ENCODE measurements around the gene TBCD.
"Not testable (repeated sequence)": the region's sequence is repeated elsewhere in the genome, so short reads cannot be mapped to it uniquely, and the experiment has no call there.

TBCD gene

DNA sequence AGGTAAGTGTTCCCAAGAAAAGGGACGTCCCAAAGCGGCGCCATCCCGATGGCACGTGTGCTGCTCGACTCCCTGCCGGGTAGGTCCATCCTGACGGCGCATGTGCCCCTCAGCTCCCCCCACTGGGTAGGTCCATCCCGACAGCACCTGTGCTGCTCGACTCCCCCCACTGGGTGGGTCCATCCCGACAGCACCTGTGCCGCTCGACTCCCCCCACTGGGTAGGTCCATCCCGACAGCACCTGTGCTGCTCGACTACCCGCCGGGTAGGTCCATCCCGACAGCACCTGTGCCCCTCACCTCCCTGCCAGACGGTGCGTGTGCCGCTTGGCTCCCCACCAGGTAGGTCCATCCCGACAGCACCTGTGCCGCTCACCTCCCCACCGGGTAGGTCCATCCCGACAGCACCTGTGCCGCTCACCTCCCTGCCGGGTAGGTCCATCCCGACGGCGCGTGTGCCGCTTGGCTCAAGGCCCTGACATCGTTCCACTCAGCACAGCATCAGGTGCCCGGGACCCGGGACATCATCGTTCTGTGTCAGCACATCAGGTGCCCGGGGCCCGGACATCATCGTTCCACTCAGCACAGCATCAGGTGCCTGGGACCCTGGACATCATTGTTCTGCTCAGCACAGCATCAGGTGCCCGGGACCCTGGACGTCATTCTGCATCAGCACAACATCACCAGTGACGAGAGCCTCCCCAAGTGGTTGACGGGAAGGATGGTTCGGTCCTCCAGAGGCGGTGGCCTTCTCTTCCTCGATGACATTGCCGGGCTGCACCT is 22.2 kb upstream of the TBCD start:
- ATAC-seq (no peak), DNase-seq (no peak)

DNA sequence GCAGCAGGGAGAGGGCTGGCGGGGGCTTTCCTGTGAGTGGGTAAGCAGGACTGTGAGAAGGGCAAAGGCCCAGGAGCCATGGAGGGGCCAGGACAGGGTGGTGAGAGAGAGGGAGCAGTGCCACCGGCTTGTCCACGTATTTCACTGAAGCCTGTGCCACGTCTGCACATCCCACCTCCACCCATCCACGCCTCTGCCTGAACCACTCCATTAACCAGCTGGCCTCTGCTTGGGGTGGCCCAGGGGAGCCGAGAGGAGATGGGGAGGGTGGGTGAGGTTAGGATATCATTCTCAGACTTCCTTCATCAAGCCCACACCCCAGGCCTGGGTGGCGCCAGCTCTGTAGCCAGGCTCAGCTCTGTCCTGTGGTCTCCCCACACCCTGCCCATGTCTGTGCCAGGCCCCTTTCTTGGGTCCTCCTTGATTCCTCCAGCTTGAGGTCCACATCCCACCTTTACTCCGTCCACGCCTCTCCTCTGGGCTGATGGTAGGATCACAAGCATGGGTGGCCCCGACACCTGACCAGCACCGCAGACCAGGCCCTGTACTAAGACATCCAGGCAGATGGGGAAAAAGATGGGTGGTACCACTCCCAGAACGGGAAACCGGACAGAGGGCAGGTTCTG is 19.6 kb upstream of the TBCD start:
- ATAC-seq (no peak), DNase-seq (no peak)

DNA sequence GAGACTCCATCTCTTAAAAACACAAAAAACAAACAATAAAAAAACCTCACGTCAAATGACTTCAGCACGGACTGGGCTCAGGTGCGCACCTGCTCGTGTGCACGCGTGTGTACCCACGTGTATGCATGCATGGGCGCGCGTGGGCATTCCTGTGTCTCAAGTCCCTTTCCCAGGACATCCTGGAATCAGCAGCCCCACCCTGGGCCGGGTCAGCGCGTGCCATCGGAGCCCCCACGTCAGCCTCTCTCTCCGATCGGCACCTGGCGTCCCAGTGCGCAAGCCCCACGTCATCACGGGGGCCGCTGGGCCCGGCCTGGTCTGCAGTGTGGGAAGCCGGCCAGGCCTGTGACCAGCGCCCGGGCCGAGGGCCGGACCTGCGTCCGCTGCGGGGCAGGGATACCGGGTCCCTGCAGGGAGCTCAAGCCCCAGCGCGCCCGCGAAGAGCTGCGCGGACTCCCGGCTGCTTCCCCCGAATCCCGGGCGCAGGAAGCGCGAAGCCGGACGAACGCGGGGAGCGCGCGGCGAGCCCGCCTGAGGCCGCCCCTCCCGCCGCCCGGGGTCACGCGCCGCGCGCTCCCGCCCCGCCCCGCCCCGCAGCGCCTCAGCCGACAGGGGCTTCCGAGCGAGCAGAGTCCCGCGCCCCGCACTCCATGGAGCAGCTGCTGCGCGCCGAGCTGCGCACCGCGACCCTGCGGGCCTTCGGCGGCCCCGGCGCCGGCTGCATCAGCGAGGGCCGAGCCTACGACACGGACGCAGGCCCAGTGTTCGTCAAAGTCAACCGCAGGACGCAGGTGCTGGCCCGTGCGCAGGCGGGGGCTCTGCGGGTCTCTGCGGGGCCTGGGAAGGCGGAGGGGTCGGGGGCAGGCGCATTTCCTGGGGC is 16.6 kb upstream of the TBCD start, which contains the start of gene FN3K:
Gene FN3K (plus strand): TSS at position 629 of the 880 bp plus-strand sequence. CDS start 22 bp downstream, at position 651.
- peak; percentile 31 for DNase-seq

DNA sequence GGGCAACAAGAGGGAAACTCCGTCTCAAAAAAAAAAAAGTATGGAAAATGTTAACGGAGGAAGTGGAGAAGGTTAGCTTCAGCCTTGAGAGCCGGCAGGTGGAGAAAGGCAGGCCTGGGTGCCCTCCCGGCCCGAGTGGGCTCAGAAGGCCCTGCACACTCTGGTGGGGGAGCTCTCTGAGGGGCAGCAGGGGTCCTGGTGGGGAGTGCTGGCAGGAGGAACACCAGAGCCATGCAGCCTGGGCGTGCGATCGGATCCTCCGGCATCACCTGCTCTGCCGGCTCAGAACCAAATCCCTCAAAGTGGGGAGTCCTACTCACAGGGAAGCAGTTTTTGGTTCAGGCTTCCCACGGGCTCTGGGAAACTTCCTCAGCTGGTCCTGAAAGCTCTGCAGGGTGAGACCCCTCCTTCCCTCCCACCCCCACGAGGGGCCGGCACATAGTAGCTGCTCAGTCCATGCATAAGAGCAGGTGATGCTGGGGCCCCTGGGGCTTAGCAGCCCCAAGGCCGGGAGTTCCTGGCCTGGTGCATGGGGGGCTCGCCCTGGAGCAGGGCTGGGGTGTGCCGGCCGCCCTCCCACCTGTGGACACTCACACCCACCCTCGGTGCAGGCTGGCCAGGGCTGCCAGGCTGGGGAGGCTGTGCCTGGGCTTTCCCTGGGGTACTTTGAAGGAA is 15.2 kb upstream of the TBCD start:
- DNase-seq, result no peak
- no peak for ATAC-seq

More for the DNA sequence above, 16.6 kb upstream of the TBCD start, which contains the start of gene FN3K:
- peak; percentile 50 for ATAC-seq

DNA sequence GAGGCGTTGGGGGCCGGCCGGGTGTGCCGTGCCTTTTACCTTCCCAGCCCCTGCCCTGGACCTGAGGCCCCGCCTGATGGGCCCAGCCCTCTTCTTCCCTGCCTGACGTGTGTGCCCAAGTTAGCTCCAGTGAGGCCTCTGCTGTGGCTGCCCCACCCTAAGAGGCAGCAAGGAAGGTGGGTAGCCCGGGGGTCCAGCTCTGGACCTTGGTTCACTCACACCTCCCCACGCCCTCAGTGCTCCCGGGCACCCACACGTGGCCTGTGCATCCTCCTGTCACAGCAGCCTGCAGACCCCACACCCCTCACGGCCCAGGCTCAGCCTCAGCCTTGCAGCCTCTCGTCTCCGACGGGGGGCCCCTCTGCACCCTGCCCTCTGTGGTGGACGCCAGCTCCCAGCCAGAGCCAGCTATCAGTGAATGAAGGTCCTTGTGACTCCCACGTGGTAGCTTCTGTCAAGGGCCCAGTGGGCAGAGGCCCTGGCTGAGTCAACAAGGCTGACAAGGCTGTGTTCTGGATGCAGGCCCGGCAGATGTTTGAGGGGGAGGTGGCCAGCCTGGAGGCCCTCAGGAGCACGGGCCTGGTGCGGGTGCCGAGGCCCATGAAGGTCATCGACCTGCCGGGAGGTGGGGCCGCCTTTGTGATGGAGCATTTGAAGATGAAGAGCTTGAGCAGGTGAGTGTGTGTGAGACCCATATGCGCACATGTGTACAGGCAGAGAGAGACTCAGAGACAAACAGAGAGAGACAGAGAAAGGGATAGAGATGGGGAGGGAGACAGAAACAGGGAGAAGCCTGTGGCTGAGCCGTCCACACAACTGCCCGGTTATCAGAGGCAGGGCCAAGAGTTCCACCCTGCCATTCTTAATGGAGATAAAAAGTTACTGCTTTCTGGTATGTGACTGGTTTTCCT is 13.6 kb upstream of the TBCD start:
- DNase-seq, result no peak
- ATAC-seq, result no peak

DNA sequence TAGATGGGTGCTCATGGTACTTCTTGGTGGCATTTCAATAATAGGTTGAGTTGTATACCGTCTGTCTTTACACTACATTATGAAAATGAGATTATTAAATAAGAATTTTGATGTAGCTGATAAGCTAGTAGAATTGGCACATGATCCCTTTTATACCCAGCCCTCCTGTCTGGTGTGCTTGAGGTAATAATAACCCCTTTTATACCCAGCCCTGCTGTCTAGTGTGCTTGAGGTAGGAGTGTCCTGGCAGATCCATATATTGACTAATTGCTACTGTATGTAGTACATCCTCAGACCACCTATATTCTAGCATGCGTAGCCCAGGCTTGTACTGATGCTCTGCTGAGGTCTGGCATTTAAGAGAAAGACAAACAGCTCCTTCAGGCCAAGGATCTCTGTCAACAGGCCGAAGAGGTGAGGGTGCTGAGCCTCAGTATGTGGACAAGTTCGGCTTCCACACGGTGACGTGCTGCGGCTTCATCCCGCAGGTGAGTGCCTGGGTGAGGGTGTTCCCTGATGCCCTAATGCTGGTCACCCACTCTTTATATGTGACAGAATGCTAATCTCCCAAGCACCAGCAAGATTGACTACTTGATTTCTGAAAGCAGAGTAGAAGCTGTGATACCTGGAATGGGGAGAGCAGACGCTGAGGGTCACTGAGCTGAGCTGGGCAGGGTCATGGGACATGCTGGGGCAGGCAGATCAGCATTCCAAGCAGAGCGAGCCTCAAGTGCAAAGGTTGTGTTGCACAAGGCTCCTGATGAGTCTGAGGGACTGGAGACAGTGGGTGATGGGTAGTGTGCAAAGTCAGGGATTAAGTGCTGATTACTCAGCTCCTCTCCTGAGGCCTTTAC is 10.7 kb upstream of the TBCD start:
- ATAC-seq (no peak), DNase-seq (no peak)

DNA sequence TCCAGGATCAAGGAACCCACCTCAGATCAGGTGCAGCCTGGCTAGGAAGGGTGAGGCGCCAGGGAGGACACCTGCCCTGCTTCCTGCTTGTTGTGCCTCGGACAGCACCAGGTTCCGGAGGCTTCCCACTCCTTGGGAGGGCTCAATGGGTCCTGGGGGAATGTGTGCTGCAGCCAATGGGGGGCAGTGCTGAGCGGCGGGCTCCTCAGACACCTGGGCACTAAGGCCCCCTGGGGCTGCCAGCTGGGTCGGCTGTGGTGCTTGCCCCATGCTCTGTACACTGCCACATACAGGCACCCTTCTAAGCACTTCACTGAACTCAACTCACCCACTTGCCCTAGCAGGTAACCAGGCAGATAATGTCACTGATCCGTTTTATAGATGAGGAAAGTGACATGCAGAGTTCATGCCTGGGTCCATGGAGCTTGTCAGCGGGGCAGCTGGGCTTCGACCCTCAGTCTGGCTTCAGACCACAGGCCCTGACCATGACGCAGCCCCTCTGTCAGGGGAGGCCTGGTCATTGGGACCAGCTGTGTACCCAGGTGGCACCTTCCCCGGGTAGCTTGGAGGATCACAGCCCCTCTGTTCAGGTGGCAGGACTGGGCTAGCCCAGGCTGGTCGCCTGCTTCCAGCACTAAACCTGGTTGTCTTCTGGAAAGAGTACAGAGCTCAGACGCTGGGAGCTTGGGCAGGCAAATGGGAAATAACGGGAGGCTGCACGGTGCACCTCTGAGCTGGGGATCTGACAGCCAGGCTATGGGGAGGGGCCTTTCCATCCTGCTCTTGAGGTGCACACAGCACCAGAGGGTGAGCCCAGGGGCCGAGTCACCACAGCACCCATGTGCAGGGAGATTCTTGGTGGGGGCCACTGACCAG is 8.3 kb upstream of the TBCD start:
- DNase-seq (no peak), ATAC-seq (no peak)

DNA sequence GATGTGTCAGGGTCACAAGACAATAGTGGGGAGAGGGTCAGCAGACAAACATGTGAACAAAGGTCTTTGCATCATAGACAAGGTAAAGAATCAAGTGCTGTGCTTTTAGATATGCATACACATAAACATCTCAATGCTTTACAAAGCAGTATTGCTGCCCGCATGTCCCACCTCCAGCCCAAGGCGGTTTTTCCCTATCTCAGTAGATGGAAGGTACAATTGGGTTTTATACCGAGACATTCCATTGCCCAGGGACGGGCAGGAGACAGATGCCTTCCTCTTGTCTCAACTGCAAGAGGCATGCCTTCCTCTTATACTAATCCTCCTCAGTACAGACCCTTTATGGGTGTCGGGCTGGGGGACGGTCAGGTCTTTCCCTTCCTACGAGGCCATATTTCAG is 7.1 kb upstream of the TBCD start:
- ATAC-seq, DNase-seq: not testable (repeated sequence)

DNA sequence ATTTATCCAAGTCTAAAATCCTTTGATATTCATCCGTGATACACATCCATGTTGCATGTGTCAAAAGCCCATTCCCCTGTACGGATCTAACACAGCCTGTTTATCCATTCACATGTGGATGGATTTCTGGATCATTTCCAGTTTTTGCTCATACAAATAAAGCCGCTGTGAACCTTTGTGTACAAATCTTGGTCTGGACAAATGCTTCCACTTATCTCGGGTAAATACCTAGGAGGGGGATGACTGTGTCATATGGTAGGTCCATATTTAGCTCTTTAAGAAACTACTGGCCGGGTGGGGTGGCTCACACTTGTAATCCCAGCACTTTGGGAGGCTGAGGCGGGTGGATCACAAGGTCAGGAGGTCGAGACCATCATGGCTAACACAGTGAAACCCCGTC is 6.3 kb upstream of the TBCD start:
- ATAC-seq (no peak), DNase-seq (no peak)

DNA sequence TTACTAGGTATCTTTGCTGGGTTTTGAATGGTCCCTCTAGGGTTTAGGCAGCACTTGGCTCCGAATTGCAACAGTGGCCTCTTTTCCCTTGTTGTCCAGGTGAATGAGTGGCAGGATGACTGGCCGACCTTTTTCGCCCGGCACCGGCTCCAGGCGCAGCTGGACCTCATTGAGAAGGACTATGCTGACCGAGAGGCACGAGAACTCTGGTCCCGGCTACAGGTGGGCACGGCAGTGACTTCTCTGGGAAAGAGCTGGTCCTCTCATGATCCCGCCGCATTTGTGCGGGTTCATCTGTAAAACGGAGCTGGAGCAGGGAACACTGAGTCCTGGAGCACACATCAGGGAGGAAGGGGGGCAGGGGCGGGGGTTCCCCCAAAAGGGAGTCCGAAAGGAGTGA is 3.1 kb upstream of the TBCD start:
- ATAC-seq (no peak), DNase-seq (no peak)

DNA sequence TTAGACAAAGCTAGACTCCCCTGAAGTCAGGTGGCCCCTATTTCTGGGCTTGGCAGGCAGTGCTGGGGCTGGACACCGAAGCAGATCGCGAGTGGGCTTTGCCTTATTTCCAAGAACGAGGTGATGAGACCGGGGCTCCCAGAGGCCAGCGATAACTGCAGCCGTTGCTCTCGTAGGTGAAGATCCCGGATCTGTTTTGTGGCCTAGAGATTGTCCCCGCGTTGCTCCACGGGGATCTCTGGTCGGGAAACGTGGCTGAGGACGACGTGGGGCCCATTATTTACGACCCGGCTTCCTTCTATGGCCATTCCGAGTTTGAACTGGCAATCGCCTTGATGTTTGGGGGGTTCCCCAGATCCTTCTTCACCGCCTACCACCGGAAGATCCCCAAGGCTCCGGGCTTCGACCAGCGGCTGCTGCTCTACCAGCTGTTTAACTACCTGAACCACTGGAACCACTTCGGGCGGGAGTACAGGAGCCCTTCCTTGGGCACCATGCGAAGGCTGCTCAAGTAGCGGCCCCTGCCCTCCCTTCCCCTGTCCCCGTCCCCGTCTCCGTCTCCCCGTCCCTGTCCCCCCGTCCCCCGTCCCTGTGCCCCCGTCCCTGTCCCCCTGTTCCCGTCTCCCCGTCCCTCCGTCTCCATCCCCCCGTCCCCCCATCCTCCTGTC is 1.5 kb upstream of the TBCD start:
- ATAC-seq, result no peak
- no peak for DNase-seq

DNA sequence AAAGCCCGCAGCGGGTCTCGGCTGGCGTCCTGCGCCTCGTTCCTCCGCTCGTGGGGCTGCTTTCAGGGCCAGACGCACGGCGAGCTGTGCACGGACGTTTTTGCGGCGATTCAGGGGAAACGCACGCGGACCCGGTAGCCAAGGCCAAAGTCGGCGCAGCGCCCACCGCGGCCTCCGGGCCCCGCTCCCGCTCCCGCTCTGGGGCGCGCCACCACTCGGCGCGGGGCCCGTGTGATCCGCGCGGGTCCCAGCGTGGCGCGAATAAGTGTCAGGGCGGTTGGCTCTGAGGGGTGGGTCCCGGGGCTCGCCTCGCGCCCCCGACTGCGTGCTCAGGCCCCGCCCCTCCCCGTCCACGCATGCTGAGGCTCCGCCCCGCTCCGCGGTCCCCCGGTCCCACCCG is 694 bp upstream of the TBCD start:
- DNase-seq (no peak), ATAC-seq (peak; percentile 50)

DNA sequence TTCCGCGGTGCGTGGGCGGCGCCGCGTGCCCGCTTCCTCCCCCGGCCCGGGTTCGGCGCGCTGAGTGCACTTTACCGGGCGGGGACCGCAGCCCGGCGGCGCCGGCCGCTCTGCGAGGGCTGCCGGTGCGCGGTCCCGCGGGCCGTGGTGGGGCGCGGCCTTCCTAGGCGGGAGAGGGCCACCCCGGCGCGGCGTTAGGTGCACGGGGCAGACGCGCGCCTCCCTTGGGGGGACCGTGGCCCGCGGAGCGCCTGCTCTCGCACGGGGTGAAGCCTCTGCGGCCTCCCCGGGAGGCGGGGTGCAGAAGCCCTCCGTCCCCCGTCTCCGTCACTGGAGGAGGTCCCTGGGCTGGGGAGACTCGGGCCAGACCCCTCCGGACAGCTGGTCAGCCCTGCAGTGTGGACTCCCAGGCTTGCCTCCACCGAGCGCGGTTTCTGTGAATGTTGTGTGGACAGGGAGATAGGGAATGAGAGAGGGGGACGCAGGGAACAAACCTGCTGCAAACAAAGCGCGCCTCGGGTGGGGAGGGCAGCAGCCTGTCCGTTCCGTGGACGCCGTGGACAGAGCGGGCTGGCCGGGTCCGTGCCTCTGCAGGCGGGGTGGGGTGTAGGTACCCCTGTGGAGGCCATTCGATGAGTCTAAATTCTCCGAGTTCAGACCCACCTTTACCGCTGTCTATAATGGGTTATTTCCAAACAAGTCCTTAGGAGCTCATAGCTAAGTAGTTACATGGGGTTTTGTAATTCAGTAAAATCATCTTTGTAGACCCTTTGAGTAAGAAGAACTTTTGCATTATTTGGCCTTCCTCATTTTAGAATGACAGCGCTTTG is 721 bp downstream of the TBCD start:
- ATAC-seq (no peak), DNase-seq (peak; percentile 46)

DNA sequence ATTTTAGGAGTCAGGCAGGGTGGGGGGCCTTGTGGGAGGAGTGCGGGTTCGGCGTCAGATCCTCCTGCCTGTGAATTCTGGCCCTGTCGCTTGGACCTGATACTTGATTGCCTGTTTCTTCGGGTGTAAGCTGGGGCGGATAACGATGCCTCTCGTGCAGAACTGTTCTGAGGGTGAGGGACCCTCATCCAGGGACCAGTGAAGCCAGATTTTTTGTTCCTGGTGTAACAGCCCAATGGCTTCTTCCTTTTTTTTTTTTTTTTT is 1.3 kb downstream of the TBCD start:
- DNase-seq (no peak), ATAC-seq (no peak)

DNA sequence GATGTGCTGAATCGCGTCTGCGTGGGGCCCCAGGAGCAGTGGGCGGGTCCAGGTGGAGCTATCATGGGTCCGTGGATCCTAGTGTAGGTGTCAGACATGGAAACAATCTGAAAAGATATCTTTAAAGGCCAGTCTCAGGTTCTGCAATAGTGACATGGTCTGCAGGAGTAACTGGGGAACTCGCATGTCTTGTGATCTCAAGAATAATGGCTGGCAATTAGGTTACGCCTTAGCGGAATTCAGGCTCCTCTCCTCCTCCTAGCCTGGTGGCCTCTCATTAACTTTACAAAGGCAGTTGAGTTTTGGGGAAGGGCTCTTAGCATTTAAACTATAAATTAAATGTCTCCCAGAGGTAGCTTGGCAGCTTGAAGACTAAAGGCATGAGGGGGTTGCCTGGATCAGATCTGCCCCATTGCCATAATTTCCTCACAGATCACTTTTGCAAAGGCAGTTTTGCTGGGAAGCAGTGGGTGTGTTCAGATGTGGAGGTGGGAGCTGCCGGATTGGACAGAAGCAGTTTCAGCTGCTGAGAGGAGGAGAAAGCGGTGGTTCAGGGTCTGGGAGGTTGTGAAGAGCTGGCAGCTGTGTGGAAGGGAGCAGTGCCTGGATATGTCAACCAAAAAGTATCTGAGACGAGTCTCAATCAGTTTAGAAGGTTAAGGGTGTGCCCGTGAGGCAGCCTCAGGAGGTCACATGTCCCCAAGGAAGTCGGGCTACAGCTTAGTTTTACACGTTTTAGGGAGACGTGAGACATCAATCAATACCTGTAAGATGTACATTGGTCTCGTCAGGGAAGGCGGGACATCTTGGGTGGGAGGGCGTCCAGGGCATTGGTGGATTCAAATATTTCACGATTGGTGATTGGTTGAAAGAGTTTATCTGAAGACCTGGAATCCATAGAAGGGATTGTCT is 2.7 kb downstream of the TBCD start:
- ATAC-seq (no peak), DNase-seq (no peak)

DNA sequence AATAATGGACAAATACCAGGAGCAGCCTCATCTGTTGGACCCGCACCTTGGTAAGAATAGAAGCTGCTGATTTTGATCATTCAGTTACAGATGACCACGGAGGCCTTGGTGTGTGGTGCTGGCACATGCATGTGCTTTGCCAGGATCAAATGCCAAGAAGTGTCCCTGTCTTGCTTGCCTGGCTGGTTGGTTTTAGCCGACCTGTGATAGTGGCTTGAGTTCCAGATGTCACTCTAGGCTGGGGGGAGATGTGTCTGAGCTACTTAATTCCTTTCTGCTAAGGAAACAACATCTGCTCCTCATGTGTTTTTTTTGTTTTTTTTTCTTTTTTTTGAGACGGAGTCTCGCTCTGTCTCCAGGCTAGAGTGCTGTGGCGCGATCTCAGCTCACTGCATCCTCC is 4.3 kb downstream of the TBCD start:
- ATAC-seq (no peak), DNase-seq (no peak)

DNA sequence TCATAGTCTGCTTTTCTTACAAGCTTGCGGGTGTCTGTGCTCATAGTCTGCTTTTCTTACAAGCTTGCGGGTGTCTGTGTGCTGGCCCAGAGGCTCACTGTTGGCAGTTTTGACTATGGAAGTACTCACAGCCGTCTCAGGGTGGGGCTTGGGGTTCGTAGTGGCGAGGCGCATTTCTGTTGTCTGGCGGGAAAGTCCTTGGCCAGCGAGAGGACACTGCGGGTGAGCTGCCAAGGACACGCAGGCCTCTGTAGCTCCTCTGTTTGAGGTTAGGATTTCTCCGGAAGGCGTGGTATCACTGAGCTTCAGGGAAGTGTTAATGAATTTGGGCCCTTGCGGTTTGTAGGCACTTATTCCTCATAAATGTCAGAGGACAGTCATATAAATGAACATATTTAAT is 13.5 kb downstream of the TBCD start:
- DNase-seq (no peak), ATAC-seq (no peak)
